Liver (tissue), 2 donors: ENCODE measurements around the gene ASS1.

Experiments
- FOXA1 ChIP-seq: IDR thresholded peaks from 2 replicates; pipeline ENCODE4 v1.6.1; 2016; ENCODE audit warnings: antibody characterized with exemption
- YY1 ChIP-seq: IDR thresholded peaks from 2 replicates; pipeline ENCODE4 v1.6.1; 2016; ENCODE audit warnings: antibody characterized with exemption, mild to moderate bottlenecking
- TF ChIP-seq, protein P1 (sequence below): fragments of 150-350 bp; IDR thresholded peaks from 2 replicates; pipeline ENCODE4 v1.5.1; 2017; ENCODE audit warnings: improper control_type of control experiment, low read depth, low read length; ENCODE audit not compliant: missing input control
- TF ChIP-seq, protein P2 (sequence below): IDR thresholded peaks from 2 replicates; pipeline ENCODE4 v1.6.1; 2016; ENCODE audit warnings: antibody characterized with exemption, mild to moderate bottlenecking
- donor health status: healthy.

DNA sequence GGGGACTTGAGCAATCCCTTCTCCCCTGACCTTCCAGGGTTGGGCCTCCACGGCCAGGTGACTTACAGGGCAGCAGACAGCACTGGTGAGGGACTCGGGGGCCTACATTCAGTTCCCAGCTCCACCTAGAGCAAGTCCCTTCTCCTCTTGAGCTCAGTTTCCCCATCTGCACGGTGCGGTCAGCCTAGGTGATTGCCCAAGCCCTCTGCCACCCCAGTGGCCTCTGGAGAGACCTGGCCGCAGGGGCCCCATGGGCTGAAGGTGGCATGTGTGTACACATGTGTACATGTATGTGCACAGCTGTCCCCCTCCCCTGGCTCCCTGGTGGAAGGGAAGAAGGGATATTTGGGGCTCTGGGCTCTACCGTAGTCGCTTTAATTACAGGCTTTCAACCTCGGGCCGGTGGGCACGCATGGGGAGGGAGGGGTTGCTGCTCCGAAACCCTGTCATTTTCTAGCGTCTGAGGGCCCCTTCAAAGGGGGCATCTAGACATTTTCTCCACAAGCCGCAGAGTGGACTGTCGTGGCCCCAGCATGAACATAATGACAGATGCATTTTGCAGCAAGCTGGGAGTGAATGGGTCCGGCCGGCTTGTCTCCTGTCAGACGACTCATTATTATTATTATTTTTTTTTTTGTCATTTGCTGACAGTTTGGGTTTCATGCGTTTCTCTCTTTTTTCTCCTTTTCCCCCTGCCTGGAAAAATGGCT, 44.0 kb downstream of the ASS1 start:
- TF ChIP-seq FOXA1 = no peak
- TF ChIP-seq, protein P1, sequence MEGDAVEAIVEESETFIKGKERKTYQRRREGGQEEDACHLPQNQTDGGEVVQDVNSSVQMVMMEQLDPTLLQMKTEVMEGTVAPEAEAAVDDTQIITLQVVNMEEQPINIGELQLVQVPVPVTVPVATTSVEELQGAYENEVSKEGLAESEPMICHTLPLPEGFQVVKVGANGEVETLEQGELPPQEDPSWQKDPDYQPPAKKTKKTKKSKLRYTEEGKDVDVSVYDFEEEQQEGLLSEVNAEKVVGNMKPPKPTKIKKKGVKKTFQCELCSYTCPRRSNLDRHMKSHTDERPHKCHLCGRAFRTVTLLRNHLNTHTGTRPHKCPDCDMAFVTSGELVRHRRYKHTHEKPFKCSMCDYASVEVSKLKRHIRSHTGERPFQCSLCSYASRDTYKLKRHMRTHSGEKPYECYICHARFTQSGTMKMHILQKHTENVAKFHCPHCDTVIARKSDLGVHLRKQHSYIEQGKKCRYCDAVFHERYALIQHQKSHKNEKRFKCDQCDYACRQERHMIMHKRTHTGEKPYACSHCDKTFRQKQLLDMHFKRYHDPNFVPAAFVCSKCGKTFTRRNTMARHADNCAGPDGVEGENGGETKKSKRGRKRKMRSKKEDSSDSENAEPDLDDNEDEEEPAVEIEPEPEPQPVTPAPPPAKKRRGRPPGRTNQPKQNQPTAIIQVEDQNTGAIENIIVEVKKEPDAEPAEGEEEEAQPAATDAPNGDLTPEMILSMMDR = no peak
- TF ChIP-seq, protein P2, sequence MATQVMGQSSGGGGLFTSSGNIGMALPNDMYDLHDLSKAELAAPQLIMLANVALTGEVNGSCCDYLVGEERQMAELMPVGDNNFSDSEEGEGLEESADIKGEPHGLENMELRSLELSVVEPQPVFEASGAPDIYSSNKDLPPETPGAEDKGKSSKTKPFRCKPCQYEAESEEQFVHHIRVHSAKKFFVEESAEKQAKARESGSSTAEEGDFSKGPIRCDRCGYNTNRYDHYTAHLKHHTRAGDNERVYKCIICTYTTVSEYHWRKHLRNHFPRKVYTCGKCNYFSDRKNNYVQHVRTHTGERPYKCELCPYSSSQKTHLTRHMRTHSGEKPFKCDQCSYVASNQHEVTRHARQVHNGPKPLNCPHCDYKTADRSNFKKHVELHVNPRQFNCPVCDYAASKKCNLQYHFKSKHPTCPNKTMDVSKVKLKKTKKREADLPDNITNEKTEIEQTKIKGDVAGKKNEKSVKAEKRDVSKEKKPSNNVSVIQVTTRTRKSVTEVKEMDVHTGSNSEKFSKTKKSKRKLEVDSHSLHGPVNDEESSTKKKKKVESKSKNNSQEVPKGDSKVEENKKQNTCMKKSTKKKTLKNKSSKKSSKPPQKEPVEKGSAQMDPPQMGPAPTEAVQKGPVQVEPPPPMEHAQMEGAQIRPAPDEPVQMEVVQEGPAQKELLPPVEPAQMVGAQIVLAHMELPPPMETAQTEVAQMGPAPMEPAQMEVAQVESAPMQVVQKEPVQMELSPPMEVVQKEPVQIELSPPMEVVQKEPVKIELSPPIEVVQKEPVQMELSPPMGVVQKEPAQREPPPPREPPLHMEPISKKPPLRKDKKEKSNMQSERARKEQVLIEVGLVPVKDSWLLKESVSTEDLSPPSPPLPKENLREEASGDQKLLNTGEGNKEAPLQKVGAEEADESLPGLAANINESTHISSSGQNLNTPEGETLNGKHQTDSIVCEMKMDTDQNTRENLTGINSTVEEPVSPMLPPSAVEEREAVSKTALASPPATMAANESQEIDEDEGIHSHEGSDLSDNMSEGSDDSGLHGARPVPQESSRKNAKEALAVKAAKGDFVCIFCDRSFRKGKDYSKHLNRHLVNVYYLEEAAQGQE = no peak
- TF ChIP-seq YY1 = no peak
